Measurements from ENCODE around the gene CBFB. TPM values are rescaled to one million over a fixed set of nuclear protein-coding genes. Genes with fewer than 3 reads are reported as not detected.
A peak's percentile ranks its signal among the peaks of the same experiment; 100 is the strongest.

The CBFB gene
- total and polyA plus RNA-seq, 10 donors: 22.7 to 80.4 (median 58.4) TPM

DNA sequence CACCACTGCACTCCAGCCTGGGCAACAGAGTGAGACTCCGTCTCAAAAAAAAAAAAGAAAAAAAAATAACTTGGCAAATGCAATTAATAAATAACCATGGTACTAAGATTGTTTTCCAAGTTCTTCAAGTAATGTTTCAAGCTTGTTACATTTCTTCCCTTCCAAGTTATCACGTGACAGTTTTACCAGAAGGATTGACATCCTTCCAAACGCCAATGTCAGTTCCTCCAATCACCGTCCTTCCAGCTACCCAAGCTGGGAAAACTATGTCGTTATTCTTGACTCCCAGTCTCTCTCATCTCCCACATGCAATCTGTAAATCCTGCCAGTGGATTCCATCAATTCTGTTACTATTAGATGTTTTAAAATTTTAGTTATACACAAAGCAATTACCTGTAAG is 76.9 kb downstream of the CBFB start:
- Histone ChIP-seq H3K9me3 (no peaks in the 10 kb centered on the region), H3K4me1 (peaks cover 2 to 49% (median 33%) of the 10 kb centered on the region in 6 donors), H3K36me3 (peaks cover 0 to 10% (median 0%) of the 10 kb centered on the region in 6 donors), H3K27ac (peak overlapping the region in 5 of 8 donors; percentile 37 to 76 (median 58)), H3K4me3 (no peak overlapping the region), H3K27me3 (replicated peaks in 1 of 7) (no peaks in the 10 kb centered on the region)
- intact Hi-C loops (cut with DNase I; ENCODE audit: low total_unique reads): no loop called here
- WGBS, 5 donors: 62 to 72% (median 68%) methylated on average over 5 of the region's 5 CpGs
- TF ChIP-seq POLR2AphosphoS5 (IDR thresholded peaks at IDR 0.05) (no peak), POLR2A (IDR thresholded peaks at IDR 0.05) (no peak)
- TF ChIP-seq, protein P1, sequence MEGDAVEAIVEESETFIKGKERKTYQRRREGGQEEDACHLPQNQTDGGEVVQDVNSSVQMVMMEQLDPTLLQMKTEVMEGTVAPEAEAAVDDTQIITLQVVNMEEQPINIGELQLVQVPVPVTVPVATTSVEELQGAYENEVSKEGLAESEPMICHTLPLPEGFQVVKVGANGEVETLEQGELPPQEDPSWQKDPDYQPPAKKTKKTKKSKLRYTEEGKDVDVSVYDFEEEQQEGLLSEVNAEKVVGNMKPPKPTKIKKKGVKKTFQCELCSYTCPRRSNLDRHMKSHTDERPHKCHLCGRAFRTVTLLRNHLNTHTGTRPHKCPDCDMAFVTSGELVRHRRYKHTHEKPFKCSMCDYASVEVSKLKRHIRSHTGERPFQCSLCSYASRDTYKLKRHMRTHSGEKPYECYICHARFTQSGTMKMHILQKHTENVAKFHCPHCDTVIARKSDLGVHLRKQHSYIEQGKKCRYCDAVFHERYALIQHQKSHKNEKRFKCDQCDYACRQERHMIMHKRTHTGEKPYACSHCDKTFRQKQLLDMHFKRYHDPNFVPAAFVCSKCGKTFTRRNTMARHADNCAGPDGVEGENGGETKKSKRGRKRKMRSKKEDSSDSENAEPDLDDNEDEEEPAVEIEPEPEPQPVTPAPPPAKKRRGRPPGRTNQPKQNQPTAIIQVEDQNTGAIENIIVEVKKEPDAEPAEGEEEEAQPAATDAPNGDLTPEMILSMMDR (IDR thresholded peaks at IDR 0.05 in 8 of 11, conservative IDR thresholded peaks at IDR 0.05 in 3 of 11): no peak
- DNase-seq: no peak

DNA sequence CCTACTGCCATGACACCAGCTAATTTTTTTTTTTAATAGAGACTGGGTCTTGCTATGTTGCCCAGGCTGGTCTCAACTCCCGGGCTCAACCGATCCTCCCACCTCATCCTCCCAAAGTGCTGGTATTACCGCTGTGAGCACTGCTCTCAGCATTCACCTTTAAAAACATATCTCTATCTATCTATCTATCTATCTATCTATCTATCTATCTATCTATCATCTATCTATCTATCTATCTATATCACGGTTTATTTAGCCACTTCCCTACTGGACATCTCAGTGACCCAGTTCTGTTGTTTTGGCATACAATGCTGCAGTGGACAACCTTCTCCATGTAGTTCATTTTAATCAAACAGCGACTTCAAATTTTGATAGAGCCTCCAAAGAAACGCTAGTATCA is 79.5 kb downstream of the CBFB start:
- TF ChIP-seq POLR2AphosphoS5 (IDR thresholded peaks at IDR 0.05): no peak
- TF ChIP-seq, protein P1 (IDR thresholded peaks at IDR 0.05 in 8 of 11, conservative IDR thresholded peaks at IDR 0.05 in 3 of 11): no peak
- TF ChIP-seq POLR2A (IDR thresholded peaks at IDR 0.05): no peak
- 95 to 98% (median 97%) methylated on average over 6 of the region's 6 CpGs for WGBS, 5 donors
- Histone ChIP-seq H3K36me3 (peaks cover 0 to 18% (median 0%) of the 10 kb centered on the region in 6 donors), H3K4me3 (no peak overlapping the region), H3K27me3 (replicated peaks in 1 of 7) (no peaks in the 10 kb centered on the region), H3K9me3 (no peaks in the 10 kb centered on the region), H3K27ac (no peak overlapping the region), H3K4me1 (peaks cover 11 to 74% (median 47%) of the 10 kb centered on the region in 6 donors)
- no peak for DNase-seq
- intact Hi-C loops (cut with DNase I; ENCODE audit: low total_unique reads): no loop called here

DNA sequence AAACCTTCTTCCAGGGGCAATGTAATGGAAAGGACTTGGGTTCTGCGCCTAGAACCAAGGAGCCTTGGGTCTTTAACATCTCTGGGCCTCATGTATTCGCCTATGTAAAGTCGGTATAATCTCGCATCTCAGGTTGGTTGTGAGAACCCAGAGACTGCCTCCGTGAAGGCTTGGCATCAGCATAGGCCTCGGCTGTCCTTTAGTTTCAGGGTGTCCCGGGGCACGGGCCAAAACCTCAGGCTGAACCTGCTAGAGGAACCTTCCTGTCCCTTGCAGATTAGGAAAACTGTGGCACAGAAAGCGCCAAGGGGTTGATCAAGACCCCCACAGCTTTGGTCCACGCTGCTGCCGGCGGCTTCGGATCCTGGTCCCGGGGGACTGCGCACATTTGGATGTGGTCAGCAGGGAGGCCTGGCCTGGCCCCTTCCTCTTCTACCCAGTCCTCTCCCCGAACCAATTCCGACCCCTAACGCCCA is 80.0 kb downstream of the CBFB start:
- H3K27me3 ChIP-seq (replicated peaks in 1 of 7): no peaks in the 10 kb centered on the region
- H3K9me3 ChIP-seq: no peaks in the 10 kb centered on the region
- no peak for TF ChIP-seq POLR2A (IDR thresholded peaks at IDR 0.05)
- TF ChIP-seq, protein P1 (IDR thresholded peaks at IDR 0.05 in 8 of 11, conservative IDR thresholded peaks at IDR 0.05 in 3 of 11): no peak
- no peak for TF ChIP-seq POLR2AphosphoS5 (IDR thresholded peaks at IDR 0.05)
- H3K36me3 ChIP-seq: peaks cover 0 to 20% (median 0%) of the 10 kb centered on the region in 6 donors
- no peak for DNase-seq
- WGBS, 5 donors: 72 to 87% (median 81%) methylated on average over 11 to 18 of the region's 18 CpGs
- peak overlapping the region; percentile 49 to 90 (median 86) for H3K27ac ChIP-seq
- H3K4me3 ChIP-seq: peak overlapping the region; percentile 67 to 99 (median 97)
- intact Hi-C loops (cut with DNase I; ENCODE audit: low total_unique reads): no loop called here
- H3K4me1 ChIP-seq: peaks cover 11 to 76% (median 46%) of the 10 kb centered on the region in 6 donors

DNA sequence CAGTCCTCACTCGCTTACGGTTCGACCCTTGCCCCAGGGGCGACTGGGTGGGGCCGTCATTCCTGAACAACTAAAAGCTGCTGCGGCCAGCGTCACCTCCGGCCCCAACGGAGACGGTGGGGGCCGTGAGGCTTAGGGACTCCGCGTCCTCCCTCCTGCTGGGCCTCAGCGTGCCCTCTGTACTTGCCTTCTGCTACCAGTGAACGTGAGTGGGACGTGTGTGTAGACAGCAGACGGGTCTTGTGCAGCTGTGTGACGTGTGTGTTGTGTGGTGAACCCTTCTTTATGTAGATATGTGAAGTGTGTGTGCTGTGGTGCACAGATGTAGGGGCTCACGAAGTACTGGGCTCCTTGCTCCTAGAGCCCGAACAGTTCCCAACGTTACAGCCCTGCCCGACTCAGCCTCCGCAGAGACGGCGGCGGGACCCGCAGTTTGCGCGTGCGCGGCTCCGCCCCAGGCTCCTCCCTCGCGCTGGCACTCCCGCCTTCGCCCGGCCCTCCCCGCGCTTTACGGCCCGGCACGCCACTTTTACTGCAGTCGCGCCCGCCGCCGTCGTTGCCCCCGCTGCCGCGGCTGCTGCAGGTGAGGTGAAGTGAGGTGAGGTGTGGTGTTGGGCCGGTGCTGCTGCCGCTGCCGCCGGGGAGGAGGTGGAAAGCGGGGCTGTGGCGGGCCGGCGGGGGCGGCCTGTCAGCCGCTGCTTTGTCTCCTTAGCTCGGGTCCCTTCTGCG is 80.6 kb downstream of the CBFB start, which contains the start of gene PHAF1:
PHAF1 (plus strand) TSS at position 535 of the 729 bp plus-strand sequence. CDS start 235 bp downstream, outside the sequence.
- Histone ChIP-seq H3K27ac (peak within 1 kb of the TSS; percentile 49 to 90 (median 86)), H3K9me3 (no peaks in the 10 kb centered on the region), H3K36me3 (peaks cover 0 to 20% (median 0%) of the 10 kb centered on the region in 6 donors), H3K27me3 (replicated peaks in 1 of 7) (no peaks in the 10 kb centered on the region), H3K4me1 (peaks cover 11 to 76% (median 42%) of the 10 kb centered on the region in 6 donors), H3K4me3 (peak within 1 kb of the TSS; percentile 67 to 99 (median 97))
- 3 to 6% (median 5%) methylated on average over 29 to 63 of the region's 63 CpGs for WGBS, 5 donors
- intact Hi-C loops (cut with DNase I; ENCODE audit: low total_unique reads): no loop called here
- peak; percentile 92 to 95 (median 94) for TF ChIP-seq POLR2AphosphoS5 (IDR thresholded peaks at IDR 0.05)
- TF ChIP-seq, protein P1 (IDR thresholded peaks at IDR 0.05 in 8 of 11, conservative IDR thresholded peaks at IDR 0.05 in 3 of 11): peak in 3 of 11 experiments; percentile 10 to 22 (median 21)
- peak in 2 of 3 donors; percentile 48 to 52 for TF ChIP-seq POLR2A (IDR thresholded peaks at IDR 0.05)
- DNase-seq: peak; percentile 99
